Measurements from ENCODE around the gene SLC9B1.
"Not testable (repeated sequence)": the region's sequence is repeated elsewhere in the genome, so short reads cannot be mapped to it uniquely, and the experiment has no call there.

DNA sequence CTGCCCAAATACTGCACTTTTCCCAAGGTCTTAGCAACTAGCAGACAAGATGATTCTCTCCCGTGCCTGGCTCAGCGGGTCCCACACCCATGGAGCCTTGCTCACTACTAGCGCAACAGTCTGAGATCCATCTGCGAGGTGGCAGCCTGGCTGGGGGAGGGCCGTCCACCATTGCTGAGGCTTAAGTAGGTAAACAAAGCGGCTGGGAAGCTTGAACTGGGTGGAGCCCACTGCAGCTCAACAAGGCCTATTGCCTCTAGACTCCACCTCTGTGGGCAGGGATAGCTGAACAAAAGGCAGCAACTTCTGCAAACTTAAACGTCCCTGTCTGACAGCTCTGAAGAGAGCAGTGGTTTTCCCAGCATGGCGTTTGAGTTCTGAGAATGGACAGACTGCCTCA is 99.8 kb downstream of the SLC9B1 start:
- not testable (repeated sequence) for TF ChIP-seq SUZ12 (IDR thresholded peaks at IDR 0.05); SP1 (IDR thresholded peaks at IDR 0.05); ELF4 (IDR thresholded peaks at IDR 0.05); FOXK2 (IDR thresholded peaks at IDR 0.05); LEF1 (IDR thresholded peaks at IDR 0.05; ENCODE audit: borderline replicate concordance); FOXA1 (IDR thresholded peaks at IDR 0.05); BHLHE40 (IDR thresholded peaks at IDR 0.05; ENCODE audit: borderline replicate concordance)
